ENCODE data around the gene CACNA1A.
"Not testable (repeated sequence)": the region's sequence is repeated elsewhere in the genome, so short reads cannot be mapped to it uniquely, and the experiment has no call there.

Gene CACNA1A

DNA sequence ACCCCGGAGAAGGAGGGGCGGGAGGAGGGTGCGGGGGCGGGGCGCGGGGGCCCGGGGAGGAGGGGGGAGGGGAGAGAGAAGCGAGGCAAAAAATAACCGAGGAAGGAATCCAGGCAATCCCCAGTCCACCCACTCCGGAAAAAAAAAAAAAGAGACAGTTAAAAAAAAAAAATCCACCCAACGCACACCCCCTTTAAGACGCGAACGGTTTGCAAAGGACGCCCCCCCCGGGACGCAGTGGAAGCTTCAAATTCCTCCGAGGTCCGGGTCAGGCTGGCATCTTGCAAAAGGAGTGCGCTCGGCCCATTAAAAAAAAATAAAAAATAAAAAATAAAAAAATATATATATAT, at the start of gene CACNA1A:
TSS of gene CACNA1A (minus strand) at position 9 of the 350 bp plus-strand sequence. CDS start 255 bp downstream, outside the sequence.
- no peak within 1 kb of the TSS for H3K4me3 ChIP-seq (ENCODE audit: low read length)
- no peak for TF ChIP-seq ZNF274 (IDR thresholded peaks at IDR 0.05; ENCODE audit: low read depth, low read length)

DNA sequence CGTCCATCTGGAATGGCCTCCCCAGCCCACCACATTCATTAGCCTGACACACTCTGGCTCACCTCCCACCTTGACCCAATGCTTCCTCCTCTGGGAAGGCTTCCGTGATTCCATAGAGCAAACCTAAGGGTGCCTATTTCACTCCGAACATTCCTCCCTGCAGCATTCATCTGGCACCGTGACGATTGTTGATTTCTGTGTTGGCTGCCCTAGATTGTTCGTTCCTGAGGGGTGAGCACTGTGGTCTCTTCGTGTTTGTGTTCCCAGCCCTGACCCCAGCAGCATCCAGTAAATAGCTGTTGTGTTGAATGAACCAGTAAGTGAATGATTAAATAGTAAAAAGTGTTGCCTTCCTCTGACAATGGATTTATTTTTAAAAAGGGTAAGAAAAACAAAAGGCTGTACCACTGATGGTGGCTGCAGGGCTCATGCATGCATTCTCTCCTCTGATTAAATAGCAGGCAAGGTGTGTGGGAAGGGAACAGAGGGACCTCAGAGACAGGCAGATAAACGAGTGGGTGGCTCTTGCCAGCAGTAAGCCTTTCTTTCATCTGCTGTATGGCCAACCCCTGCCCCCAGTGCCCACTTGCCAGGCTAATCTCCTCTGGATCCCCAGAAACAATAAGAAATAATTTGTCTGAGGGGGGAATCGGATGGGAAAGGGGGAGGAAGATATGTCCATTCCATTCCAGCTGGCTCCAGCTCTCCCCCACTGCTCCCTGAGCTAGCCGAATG, 48.4 kb upstream of the CACNA1A start:
- no peak for TF ChIP-seq ZNF274 (IDR thresholded peaks at IDR 0.05; ENCODE audit: low read depth, low read length)

DNA sequence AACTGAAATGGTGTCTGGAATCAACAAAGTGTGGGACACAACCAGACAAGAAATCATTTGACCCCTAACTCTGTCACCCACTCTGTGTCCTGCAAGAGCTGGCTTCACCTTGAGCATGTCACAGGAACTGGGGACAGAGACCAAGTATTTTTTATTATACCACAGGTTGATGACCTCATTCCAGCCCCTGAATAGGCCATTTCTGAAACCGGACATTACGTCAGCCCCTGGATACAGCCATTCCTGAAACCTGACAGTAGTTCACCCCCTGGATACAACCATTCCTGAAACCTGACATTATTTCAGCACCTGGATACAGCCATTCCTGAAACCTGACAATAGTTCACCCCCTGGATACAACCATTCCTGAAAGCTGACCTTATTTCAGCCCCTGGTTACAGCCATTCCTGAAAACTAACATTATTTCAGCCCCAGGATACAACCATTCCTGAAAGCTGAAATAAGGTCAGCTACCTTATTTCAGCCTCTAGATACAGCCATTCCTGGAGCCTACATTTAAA, 47.7 kb upstream of the CACNA1A start:
- no peak for TF ChIP-seq ZNF274 (IDR thresholded peaks at IDR 0.05; ENCODE audit: low read depth, low read length)
- H3K4me3 ChIP-seq (ENCODE audit: low read length), result no peak overlapping the region

More for the DNA sequence above, 48.4 kb upstream of the CACNA1A start:
- H3K4me3 ChIP-seq (ENCODE audit: low read length), result no peak overlapping the region

DNA sequence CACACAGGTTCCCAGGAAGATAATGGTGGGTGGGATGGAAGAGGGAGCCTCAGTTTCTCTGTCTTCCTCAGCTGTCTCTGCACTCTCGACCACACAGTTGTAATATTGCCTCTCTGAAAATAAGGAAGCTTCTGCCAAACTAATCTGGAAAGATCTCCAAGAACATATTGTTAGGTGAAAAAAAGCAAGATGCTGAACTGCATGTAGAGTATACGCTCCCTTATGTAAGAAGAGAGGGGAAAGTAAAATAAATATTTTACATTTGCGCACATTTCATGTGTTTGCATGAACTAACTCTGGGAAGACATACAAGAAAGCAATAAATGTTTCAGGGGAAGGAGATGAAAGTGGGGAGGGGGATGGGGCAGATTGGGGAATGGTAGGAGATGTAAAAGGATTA, 41.9 kb upstream of the CACNA1A start:
- TF ChIP-seq ZNF274 (IDR thresholded peaks at IDR 0.05; ENCODE audit: low read depth, low read length), result no peak
- H3K4me3 ChIP-seq (ENCODE audit: low read length), result no peak overlapping the region

DNA sequence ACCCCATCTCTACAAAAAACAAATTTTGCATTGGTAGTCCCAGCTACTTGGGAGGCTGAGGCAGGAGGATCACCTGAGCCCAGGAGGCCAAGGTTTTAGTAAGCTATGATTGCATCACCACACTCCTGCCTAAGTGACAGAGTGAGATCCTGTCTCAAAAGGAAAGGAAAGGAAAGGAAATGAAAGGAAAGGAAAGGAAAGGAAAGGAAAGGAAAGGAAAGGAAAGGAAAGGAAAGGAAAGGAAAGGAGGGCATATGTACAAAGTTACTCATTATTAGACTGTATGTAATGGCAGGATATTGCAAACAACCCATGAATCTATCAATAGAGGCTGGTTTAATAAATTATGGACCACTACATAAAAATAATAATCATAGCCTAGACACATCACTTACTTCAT, 40.8 kb upstream of the CACNA1A start:
- no peak for TF ChIP-seq ZNF274 (IDR thresholded peaks at IDR 0.05; ENCODE audit: low read depth, low read length)
- no peak overlapping the region for H3K4me3 ChIP-seq (ENCODE audit: low read length)

DNA sequence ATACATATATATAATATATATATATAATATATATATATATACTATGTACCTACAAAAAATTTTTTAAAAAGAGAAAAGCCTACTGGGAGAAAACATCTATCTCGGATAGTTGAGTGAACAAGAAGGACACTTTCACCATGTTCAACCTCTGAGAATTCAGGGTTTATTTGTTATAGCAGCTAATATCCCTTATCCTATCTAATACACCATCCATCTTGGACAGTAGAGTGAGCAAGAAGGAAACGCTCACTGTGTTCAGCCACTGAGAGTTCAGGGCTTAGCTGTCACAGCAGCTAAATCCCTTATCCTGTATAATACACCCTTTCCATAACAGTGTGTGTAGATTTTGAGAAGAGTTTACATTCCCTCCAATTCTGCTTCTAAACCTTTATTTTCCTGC, 38.1 kb upstream of the CACNA1A start:
- TF ChIP-seq ZNF274 (IDR thresholded peaks at IDR 0.05; ENCODE audit: low read depth, low read length), result no peak
- no peak overlapping the region for H3K4me3 ChIP-seq (ENCODE audit: low read length)

DNA sequence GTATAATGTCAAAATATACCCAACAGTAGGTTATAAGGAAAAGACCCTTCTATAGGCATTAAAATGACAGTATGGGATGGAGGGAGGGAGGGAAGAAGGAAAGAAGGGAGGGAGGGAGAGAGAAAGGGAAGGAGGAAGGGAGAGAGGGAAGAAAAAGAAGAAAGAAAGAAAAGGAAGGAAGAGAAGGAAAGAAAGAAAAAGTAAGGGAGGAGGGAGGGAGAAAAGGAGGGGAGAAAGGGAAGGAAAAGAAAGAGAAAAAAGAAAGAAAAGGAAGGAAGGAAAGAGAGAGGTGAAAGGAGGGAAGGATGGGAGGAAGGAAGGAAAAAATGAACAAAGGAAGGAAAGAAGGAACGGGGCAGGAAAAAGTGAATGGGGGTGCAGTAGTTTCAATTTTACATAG, 35.3 kb upstream of the CACNA1A start:
- TF ChIP-seq ZNF274 (IDR thresholded peaks at IDR 0.05; ENCODE audit: low read depth, low read length), result no peak
- no peak overlapping the region for H3K4me3 ChIP-seq (ENCODE audit: low read length)

DNA sequence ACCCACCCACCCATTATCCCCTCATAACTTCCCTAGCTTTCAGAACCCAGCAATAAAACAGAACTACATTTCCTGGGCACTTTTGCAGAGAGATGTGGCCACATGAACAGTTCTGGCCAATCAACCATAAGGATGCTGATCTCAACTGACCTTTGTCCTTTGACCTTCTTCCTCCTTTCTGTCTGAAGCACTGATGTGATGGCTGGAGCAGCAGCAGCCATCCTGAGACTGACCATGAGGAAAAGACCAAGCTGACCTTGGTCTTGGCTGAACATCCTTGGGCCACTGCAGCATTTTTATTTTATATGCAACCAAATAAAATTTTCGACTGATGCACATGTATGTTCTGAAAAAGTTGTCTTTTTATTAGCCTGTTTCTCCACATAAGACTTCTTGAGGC, 33.1 kb upstream of the CACNA1A start:
- no peak overlapping the region for H3K4me3 ChIP-seq (ENCODE audit: low read length)
- TF ChIP-seq ZNF274 (IDR thresholded peaks at IDR 0.05; ENCODE audit: low read depth, low read length), result no peak

DNA sequence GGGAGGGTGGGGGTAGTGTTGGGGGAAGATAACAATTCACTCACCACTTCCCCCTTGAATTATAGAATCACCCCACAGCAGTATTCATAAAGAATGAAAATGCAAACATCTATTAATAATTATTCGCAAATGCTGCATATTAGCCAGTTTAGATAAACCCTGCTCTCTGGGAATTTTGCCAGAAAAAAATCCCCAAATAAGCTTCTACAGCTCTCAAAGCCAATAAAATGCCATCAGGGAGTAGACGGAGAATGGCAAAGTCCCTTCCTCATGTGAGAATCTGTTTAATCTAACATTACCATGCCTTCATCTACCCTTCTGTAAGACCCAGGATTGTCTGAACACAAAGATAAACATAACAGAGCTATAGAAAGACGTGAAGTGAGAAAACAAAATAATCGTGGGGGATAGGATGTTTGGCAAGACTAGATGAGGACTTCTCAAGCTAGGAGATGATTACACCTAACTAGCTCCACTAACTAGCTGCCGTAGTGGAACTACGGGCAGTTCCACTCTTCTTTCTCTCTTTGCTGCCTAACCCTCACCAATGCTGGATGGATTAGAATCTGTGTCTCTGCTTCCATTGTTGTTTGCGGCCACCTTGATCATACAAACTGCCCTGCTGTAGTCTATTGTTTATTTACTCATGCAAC, 32.4 kb upstream of the CACNA1A start:
- TF ChIP-seq ZNF274 (IDR thresholded peaks at IDR 0.05; ENCODE audit: low read depth, low read length), result no peak
- H3K4me3 ChIP-seq (ENCODE audit: low read length), result no peak overlapping the region

DNA sequence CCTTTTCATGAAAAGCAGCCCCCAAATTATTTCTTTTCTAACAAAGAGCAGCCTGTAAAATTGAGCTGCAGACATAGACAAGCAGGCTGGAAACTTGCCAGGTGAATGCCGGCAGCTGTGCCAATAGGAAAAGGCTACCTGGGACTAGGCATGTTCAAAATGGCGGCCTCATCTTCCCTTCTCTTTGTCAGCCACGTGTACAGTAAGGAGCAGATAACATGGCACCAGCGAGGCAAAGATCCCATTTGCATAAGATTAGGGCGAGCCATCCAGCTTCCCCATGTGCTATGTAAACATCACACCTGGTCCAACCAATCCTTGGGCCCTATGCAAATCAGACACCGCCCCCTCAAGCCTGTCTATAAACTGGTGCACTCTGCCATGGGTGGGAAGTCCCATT, 31.2 kb upstream of the CACNA1A start:
- H3K4me3 ChIP-seq (ENCODE audit: low read length), result no peak overlapping the region
- TF ChIP-seq ZNF274 (IDR thresholded peaks at IDR 0.05; ENCODE audit: low read depth, low read length), result no peak

DNA sequence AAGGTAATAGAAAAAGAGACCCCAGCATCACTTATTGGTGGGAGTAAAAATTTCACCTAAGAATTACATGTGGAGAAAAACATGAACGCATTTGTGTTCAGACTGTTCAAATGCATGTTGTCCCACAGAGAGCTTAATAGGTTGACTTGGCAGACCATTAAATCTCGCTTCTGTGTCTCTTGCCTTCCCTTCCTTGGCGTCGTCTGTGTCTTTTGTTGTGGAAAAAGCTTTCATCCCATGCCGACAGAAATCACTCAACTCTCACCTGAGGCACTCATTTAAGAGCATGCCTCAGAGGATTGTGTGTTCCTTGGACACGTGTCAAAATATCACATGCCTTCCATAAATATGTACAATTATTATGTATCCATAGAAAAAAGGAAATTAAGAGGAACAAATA, 24.4 kb upstream of the CACNA1A start:
- H3K4me3 ChIP-seq (ENCODE audit: low read length), result no peak overlapping the region
- TF ChIP-seq ZNF274 (IDR thresholded peaks at IDR 0.05; ENCODE audit: low read depth, low read length), result no peak

DNA sequence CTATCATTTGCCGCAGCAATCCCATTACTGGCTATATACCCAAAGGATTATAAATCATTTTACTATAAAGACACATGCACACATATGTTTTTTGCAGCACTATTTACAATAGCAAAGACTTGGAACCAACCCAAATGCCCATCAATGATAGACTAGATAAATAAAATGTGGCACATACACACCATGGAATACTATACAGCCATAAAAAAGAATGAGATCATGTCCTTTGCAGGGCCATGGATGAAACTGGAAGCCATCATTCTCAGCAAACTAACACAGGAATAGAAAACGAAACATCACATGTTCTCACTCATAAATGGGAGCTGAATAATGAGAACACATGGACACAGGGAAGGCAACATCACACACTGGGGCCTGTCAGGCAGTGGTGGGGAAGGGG, 23.4 kb upstream of the CACNA1A start:
- H3K4me3 ChIP-seq (ENCODE audit: low read length), result not testable (repeated sequence)

DNA sequence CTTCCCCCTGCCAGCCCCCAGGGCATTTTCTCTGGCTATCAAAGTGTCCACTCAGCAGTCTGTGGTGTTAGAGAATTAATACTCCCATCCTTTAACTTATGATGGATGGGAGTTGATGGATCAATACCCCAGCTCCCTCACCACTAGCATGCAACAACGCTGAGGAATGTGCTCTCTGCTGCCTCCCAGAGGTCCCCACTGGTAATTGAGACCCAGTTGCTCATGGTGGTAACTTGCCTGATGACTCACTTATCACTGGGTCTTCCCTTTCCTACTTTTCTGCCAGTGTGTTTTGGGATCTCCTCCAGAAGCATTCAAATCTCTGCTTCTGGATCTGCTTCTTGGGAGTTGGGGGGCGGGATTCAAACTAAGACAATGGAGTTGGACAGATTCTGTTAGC, 20.3 kb upstream of the CACNA1A start:
- TF ChIP-seq ZNF274 (IDR thresholded peaks at IDR 0.05; ENCODE audit: low read depth, low read length), result no peak
- no peak overlapping the region for H3K4me3 ChIP-seq (ENCODE audit: low read length)

DNA sequence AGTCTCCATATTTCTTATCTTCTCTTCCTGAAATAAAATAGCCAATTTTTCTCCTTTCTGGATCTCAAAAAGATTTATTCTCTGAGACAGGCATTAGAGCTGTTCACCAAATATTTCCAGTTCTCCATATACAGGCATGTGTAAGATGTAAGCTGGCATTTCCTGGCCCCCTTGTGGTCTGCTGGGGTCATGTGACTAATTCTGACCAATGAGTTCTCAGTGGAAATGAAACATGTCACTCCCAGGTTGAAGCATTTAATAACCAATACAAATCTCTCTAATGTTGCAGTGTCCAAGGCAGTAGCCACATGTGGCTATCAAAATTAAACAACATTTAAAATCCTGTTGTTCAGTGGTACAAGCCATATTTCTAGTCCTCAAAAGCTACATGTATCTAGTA, 14.8 kb upstream of the CACNA1A start:
- no peak overlapping the region for H3K4me3 ChIP-seq (ENCODE audit: low read length)
- no peak for TF ChIP-seq ZNF274 (IDR thresholded peaks at IDR 0.05; ENCODE audit: low read depth, low read length)

DNA sequence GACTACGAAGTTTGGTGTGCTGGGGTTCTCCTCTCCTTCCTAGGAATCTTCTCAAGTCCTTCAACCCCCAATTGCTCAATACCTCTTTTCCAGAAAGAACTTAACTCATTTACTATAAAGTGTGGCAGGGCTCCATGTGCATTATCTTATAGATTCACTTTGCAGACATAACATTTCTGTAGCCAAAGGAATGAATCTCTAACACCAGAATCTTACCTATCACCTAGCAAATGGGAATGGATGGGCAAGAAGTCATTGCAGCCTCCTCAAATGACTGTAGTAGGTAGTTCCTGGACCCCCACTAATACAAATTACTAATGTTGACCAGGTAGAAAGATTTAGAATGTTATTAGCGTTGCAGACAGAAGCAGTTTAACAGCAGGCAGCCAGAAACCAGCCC, 5.7 kb upstream of the CACNA1A start:
- TF ChIP-seq ZNF274 (IDR thresholded peaks at IDR 0.05; ENCODE audit: low read depth, low read length), result no peak
- H3K4me3 ChIP-seq (ENCODE audit: low read length), result no peak overlapping the region

Data from GM08714 (cell line).